ES-I3 (cell line): Measurements from ENCODE around the gene NUCKS1.

ENCODE experiments used
- H3K36me3 ChIP-seq: 2 replicates; pipeline ENCODE4 v1.6.1; 2013; ENCODE audit warnings: mild to moderate bottlenecking, low read length, control low read depth, moderate library complexity; ENCODE audit not compliant: insufficient read depth
- H3K4me1 ChIP-seq: 2 replicates; pipeline ENCODE4 v1.6.1; 2013; ENCODE audit warnings: mild to moderate bottlenecking, control low read depth, low read length; ENCODE audit not compliant: insufficient read depth
- H3K9ac ChIP-seq: 2 replicates; pipeline ENCODE4 v1.6.1; 2013; ENCODE audit warnings: low read depth, mild to moderate bottlenecking, low read length, moderate library complexity
- H3K9me3 ChIP-seq: 2 replicates; pipeline ENCODE4 v1.6.1; 2013; ENCODE audit warnings: mild to moderate bottlenecking, low read length, moderate library complexity; ENCODE audit not compliant: control insufficient read depth, insufficient read depth

NUCKS1 gene

DNA sequence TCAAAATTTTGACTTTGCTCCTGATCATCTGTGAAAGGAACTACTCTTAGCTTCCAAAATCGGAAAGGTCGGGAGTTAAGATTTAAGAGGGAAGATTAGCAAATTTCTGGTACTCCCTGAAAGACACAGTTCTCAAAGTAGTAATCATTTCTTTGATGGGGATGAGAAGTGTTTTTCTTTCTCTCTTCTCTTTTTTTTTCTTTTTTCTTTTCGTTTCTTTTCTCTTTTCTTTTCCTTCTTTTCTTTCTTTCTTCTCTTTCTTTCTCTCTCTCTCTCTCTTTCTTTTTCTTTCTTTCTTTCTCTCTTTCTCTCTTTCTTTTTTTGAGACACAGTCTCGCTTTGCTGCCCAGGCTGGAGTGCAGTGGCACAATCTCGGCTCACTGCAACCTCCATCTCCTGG lies 30.4 kb upstream of the NUCKS1 start:
- no peaks in the 10 kb centered on the region for H3K9me3 ChIP-seq
- no peak overlapping the region for H3K9ac ChIP-seq
- H3K36me3 ChIP-seq = no peaks in the 10 kb centered on the region
- H3K4me1 ChIP-seq = no peaks in the 10 kb centered on the region

DNA sequence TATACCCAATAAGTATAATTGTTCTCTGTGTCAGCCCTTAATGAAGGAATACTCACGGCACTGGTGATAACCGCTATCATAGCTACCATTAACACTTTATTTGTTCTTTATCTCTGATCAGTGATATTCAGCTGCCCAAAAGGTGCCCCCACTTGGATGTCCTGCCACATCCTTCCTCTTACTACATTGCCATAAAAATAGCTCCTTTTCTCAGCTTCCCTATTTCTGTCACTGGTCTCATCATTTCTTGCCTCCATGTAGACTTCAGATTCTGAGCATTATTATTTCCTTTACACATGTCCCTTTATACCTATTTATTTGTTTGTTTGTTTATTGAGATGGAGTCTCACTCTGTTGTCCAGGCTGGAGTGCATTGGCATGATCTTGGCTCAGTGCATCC lies 28.0 kb upstream of the NUCKS1 start:
- Histone ChIP-seq H3K9ac (no peak overlapping the region), H3K4me1 (peaks cover 5% of the 10 kb centered on the region; the same call in 1 of the 2 replicates), H3K36me3 (no peaks in the 10 kb centered on the region), H3K9me3 (no peaks in the 10 kb centered on the region)

DNA sequence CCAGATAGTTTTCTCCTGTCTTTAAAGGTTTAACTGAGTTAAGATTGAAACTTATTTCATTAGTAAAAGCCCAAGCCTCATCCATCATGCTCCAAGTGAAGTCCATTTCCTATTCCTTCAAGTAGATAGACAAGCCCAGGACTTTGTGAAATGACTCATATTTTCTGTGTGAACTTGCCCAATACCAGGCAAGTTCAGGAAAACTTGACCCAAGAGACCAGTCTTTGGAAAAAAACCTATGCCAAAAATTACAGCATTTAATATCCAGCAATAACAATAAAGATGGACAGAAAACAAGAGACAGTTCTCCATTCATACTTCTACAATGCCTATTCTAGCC lies 25.7 kb upstream of the NUCKS1 start:
- Histone ChIP-seq H3K9ac (peak overlapping the region; percentile 93; the same call in 1 of the 2 replicates), H3K4me1 (peaks cover 5% of the 10 kb centered on the region; the same call in 1 of the 2 replicates), H3K9me3 (no peaks in the 10 kb centered on the region), H3K36me3 (no peaks in the 10 kb centered on the region)

DNA sequence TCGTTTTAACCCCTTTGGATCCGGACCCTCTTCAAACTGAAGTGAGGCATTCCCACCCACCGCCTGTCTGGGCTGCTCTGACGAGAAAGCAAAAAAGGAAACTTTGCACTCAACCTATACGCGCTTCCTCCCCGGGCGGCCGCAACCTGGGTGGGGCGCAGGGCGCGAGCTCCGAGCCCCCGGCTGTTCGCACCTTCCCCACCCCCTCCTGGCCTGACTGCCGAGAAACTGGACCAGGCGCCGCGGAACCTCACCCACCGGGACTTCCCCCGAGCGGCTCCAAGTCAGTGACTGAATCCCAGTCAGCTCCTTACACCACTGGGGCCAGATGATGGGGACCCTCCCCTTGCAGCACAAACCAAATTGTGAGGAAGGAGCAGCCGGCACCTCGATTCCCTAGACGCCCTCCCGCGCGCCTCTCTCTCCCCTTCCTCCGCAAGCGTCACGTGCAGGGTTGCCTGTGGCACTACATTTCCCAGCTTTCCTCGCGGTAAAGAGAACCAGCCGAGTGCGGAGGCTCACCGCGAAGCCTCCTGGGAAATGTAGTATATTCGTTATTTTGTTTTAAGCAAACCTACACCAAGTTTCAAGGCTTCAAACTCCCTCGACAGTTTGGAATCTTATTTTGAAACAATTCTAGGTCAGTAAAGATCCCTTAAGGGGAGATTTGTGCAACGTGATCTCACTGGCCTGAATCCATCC lies 25.2 kb upstream of the NUCKS1 start, which contains the start of gene RAB29:
Gene RAB29, minus strand, starts transcription at position 468 of the 702 bp plus-strand sequence. CDS start 526 bp downstream, outside the sequence.
- Histone ChIP-seq H3K9me3 (no peaks in the 10 kb centered on the region), H3K36me3 (no peaks in the 10 kb centered on the region), H3K4me1 (peaks cover 5% of the 10 kb centered on the region; the same call in 1 of the 2 replicates), H3K9ac (peak within 1 kb of the TSS; percentile 93)

DNA sequence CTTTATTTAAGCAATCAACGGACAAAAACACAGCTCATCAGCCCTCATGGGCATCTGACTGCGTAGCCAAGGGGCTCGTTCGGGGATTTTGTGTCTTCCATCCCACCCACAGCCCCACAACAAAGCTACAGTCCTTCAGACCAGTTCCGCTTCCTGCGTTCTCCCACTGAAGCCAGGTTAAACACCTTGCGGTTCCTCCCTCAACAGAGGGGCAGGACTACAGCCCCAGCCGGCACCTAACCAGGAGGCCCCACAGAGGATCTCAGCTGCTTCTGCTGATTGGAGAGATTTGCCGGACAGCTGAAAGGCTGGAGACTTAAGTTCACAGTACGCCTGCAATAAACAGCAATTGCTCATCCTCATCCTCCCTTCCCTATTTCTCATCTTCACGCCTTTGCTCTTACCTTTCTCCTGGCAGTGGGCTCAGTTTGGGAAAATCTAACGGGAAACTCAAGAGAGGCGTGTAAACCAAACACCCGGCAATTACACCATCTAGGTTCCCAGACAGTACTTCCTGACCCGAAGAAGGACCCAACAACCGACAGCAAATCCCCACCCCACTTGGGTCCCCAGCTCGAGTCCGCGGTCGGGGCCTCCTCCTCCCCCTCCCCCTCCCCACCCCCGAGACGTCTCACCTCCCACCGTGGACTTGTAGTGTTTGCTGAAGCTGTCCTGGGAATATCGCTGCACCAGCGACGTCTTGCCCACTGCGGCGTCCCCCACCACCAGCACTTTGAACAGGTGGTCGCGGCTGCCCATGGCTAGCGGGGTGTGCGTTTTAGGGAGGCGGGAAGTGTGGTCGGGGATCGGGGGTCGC lies 24.4 kb upstream of the NUCKS1 start:
- H3K9ac ChIP-seq = peak overlapping the region; percentile 93
- no peaks in the 10 kb centered on the region for H3K9me3 ChIP-seq
- peaks cover 12% of the 10 kb centered on the region; the same call in 1 of the 2 replicates for H3K4me1 ChIP-seq
- H3K36me3 ChIP-seq = no peaks in the 10 kb centered on the region

DNA sequence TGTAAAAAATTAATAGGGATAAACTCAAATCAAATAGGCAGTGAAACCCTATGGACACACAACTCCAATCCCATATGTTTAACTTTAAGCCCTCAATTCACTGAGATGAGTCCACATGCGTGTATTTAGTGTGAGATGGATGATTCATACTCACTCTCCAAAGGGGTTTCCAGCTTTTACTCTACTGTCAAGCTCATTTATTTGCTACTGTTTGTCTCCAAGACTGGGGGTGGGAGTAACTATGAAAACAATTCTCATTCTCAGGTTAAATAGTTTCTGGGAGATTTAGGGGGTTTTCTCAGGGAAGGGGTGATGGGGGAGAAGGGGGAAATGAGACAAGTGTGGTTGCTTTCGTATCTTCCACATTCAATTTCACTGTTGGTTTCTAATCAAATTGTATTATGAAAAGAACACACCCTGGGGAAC lies 22.6 kb upstream of the NUCKS1 start:
- Histone ChIP-seq H3K9ac (no peak overlapping the region), H3K4me1 (peaks cover 12% of the 10 kb centered on the region; the same call in 1 of the 2 replicates), H3K9me3 (no peaks in the 10 kb centered on the region), H3K36me3 (no peaks in the 10 kb centered on the region)

DNA sequence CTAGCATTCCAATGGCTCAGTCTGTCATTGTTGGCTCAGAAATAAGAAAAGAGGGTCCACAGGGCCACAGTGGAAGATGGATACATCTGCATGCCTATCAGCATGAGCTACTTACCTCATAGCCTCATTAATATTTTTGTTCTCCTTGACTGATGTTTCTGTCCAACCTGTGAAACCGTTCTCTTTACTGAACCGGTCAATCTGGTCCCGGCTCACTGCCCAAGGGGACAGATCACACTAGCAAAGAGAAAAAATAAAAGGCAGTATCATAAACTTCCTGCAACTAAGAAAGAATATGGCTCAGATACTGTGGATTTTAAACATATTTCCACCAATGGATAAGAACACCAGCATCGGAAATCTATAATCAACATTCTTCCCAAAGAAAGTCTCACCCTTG lies 20.6 kb upstream of the NUCKS1 start:
- H3K4me1 ChIP-seq = peaks cover 12% of the 10 kb centered on the region; the same call in 1 of the 2 replicates
- H3K9me3 ChIP-seq = no peaks in the 10 kb centered on the region
- H3K9ac ChIP-seq = no peak overlapping the region
- no peaks in the 10 kb centered on the region for H3K36me3 ChIP-seq

DNA sequence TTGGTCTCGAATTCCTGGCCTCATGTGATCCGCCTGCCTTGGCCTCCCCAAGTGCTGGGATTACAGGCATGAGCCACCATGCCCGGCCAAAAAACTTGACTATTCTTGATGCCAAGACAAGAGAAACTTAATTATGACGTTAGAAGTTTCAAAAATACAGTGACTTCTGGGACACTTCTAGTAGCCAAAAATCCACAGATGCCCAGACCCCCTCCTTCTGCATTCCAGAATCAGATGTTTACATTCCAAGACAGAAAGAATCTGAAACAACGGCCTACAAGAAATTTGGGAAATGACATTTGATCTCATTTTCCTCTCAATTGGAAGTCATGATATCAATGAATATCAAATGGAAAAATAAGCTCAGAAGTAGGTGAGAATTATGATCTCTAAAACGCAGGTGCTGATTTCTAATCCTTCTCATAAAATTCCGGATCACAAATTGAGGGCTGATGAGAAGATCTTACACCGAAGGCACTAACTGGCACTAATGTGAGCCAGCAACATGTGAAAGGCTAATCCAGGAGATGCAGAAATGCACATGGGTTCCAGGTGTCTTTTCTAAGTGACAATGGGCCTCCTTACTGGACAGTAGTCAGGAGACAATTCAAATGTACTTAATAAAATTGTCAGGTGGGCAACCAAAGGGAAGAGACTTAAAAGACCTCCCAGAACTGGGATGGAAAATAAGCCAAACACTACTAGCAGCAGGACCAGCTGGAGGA lies 19.8 kb upstream of the NUCKS1 start:
- Histone ChIP-seq H3K4me1 (peaks cover 12% of the 10 kb centered on the region; the same call in 1 of the 2 replicates), H3K9me3 (no peaks in the 10 kb centered on the region), H3K9ac (no peak overlapping the region), H3K36me3 (no peaks in the 10 kb centered on the region)

DNA sequence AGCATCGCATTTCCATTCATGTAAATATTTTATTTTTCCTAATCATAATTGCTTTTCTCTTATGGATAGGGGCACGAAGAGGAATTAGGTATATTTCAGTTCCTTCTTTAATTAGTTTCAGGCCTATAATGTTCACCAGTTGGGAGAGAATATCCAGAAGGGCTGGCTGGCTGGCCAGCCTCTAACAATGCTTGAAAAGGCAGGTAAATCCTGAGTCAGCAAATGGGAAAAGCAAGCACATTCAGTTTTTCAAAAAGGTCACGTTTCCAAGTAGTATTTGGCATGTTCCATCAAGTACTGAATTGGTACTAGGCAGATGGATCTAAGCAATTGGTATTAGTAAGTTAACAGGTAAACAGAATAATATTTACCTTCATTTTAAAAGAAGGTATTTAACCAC lies 17.3 kb upstream of the NUCKS1 start:
- H3K9ac ChIP-seq = no peak overlapping the region
- H3K9me3 ChIP-seq = no peaks in the 10 kb centered on the region
- peaks cover 7% of the 10 kb centered on the region; the same call in 1 of the 2 replicates for H3K4me1 ChIP-seq

DNA sequence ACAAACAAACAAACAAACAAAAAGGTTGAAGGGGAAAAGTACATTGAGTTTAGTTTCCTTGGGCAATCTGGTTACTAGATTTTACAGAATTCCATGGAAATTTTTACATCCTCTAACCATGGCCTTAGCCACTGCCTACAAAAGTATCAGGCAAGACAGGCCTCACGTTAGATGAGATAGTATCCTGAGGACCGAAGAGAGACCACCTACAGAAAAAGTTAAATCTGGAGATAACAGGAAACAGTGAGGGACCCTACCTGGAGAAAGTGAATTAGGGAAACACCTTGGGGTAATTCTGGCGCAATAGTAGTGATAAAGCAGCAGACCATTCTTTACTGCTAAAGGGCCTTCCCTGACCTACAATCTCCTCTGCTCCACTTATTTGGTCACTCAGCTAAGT lies 16.6 kb upstream of the NUCKS1 start:
- no peaks in the 10 kb centered on the region for H3K9me3 ChIP-seq
- H3K9ac ChIP-seq = no peak overlapping the region
- peaks cover 7% of the 10 kb centered on the region; the same call in 1 of the 2 replicates for H3K4me1 ChIP-seq
- no peaks in the 10 kb centered on the region for H3K36me3 ChIP-seq

More for the DNA sequence above, 17.3 kb upstream of the NUCKS1 start:
- H3K36me3 ChIP-seq = no peaks in the 10 kb centered on the region

DNA sequence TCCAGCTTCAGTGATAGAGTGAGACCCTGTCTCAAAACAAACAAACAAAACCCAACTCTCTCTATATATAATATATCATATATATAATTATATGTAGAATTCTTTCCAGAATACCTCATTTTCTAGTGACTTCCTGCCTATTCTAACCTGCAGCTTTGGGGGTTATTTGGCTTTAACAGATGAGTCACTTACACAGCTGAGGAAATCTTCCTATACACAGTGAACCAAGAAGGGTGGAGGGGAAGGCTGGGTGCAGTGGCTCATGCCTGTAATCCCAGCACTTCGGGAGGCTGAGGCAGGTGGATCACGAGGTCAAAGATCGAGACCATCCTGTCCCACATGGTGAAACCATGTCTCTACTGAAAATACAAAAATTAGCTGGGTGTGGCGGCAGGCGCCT lies 16.1 kb upstream of the NUCKS1 start:
- Histone ChIP-seq H3K9ac (no peak overlapping the region), H3K4me1 (peaks cover 7% of the 10 kb centered on the region; the same call in 1 of the 2 replicates), H3K9me3 (no peaks in the 10 kb centered on the region), H3K36me3 (no peaks in the 10 kb centered on the region)

DNA sequence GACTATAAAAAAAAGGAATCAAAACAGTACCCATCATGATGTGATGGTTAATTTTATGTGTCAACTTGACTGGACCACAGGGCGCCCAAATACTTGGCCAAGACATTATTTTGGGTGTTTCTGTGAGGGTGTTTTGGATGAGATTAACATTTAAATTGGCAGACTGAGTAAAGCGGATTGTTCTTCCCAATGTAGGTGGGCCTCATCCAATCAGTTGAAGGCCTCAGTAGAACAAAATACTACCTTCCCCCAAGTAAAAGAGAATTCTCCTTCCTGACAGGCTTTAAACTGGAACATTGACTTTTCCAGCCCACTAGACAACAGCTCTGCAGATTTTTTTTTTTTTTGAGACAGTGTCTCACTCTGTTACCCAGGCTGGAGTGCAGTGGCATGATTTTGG lies 14.6 kb upstream of the NUCKS1 start:
- H3K9ac ChIP-seq = no peak overlapping the region
- H3K36me3 ChIP-seq = no peaks in the 10 kb centered on the region
- H3K4me1 ChIP-seq = 0 out of 2 replicates have a peak, but pooled peaks cover under 1% of the 10 kb centered on the region
- no peaks in the 10 kb centered on the region for H3K9me3 ChIP-seq

DNA sequence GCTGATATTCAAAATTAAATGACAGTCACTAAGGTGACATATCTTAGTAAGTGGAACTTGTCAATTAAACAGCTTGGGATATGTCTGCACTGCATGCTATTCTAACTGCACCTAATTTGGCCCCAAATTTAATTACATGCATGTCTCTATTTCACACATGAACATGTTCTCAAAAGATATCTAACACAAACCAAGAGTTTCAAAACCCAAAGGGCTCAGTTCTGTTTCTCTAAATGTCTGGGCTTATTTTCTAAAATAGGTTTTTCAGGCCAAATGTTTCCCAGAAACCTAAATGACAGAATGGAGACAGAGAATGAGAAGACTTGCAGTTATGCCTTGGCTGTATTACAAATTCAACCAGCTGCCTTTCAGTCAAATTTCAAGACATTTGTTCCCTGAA lies 14.0 kb upstream of the NUCKS1 start:
- no peaks in the 10 kb centered on the region for H3K4me1 ChIP-seq
- H3K9ac ChIP-seq = no peak overlapping the region
- no peaks in the 10 kb centered on the region for H3K9me3 ChIP-seq
- no peaks in the 10 kb centered on the region for H3K36me3 ChIP-seq

DNA sequence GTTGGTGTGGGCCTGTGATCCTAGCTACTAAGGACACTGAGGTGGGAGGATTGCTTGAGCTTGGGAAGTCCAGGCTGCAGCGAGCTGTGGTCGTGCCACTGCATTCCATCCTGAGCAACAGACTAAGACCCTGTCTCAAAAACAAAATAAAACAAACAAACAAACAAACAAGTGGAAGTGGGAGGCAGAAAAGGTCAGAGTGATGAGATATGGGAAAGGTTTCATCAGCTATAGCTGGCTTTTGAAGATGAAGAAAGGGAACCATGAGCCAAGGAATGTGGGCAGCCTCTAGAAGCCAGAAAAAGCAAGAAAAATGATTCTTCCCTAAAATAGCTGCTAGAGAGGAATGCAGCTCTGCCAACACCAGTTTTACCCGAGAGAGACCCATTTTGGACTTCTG lies 10.6 kb upstream of the NUCKS1 start:
- no peak overlapping the region for H3K9ac ChIP-seq
- H3K9me3 ChIP-seq = no peaks in the 10 kb centered on the region
- H3K4me1 ChIP-seq = no peaks in the 10 kb centered on the region
- H3K36me3 ChIP-seq = no peaks in the 10 kb centered on the region
